T-helper 1 cell (primary cell): ENCODE results near the gene PLCXD1.
"Not testable (repeated sequence)": the region's sequence is repeated elsewhere in the genome, so short reads cannot be mapped to it uniquely, and the experiment has no call there.

Experiments used
- DNase-seq, 5 donors: peaks; one replicate each; pipeline ENCODE4 v3.0.0-alpha.2; 2012 to 2020

PLCXD1 gene

DNA sequence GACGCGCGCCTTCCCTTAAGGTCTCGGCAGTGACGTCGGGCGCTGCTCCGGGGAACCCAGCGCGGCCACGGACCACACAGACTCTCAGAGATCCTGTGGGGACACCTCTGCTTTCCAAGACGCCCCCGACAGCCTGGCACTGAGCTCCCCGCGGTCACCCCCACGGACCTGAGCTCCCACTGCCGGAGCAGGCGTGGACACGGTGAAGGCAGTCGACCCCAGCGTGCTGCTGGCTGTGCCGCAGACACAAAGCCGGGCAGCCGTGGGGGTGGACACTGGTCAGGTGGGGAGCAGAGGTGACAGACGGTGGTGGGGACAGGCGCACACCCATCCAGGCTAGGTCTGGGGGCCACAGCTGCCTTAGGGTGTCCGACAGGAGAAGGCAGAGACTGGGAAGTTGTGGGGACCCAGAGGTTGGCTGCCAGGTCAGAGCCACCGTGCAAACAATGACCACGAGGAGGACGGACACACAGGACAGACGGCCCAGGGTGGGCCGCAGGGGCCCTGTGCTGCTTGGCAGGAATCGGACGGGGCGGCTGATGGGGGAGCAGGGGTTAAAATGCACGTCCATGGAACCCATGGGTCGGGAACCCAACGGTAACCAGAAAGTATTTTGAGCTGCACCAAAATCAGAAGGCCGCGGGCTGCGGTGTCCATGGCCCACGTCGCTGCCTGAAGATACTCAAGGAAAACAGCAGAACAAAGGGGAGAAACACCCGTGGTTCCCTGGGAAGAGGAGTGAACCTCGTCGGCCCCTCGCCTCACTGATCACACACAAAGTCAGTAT lies 54.0 kb downstream of the PLCXD1 start:
- no peak for DNase-seq

GRCh38 chrX:335758-336155 lies 54.6 kb downstream of the PLCXD1 start:
- no peak for DNase-seq

GRCh38 chrX:336227-336626 lies 55.0 kb downstream of the PLCXD1 start:
- DNase-seq: no peak

DNA sequence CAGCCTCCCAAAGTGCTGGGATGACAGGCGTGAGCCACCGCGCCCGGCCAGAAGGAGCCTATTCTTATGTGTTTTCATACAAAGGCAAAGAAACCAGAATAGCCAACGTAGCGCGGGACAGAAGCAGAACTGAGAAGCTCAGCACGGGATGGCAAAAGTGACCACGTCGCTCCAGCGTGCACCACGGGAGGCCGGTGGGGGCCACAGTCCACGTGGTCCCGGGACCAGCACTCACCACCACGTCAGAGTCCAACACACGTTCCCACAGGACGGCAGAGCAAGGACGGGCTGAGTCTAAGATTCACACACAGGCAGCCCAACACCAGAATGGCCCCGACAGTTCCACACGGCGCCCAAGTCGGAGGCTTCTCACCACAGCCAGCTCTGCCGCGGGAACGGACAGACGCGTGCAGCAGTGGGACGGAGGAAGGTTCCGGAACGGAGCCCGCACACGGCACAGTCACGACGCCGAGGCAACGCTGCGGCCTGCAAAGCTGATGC lies 56.2 kb downstream of the PLCXD1 start:
- no peak for DNase-seq

DNA sequence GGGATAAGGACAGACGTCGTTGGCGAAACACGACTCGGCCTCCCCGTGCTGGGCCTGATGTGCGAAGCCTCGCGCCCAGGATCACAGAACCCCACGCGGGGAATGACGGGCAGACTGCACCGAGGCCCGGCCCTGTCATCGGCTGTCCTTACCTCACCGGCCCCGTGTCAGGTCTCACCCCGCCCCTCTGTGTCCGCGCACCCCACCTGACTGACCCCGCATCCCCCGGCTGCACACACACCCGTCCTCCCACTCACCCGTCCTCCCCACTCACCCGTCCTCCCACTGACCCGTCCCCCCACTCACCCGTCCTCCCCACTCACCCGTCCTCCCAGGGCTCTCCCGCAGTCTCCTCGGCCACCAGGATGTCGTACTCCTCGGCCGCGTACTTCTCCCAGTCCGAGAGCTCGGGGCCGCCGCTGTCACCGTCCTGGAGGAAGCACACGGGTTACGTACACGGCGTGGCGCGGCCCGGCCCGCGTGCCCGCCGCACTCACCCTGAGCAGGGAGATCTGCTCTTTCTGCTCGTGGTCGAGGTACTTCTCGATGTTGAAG lies 57.2 kb downstream of the PLCXD1 start:
- DNase-seq: no peak

DNA sequence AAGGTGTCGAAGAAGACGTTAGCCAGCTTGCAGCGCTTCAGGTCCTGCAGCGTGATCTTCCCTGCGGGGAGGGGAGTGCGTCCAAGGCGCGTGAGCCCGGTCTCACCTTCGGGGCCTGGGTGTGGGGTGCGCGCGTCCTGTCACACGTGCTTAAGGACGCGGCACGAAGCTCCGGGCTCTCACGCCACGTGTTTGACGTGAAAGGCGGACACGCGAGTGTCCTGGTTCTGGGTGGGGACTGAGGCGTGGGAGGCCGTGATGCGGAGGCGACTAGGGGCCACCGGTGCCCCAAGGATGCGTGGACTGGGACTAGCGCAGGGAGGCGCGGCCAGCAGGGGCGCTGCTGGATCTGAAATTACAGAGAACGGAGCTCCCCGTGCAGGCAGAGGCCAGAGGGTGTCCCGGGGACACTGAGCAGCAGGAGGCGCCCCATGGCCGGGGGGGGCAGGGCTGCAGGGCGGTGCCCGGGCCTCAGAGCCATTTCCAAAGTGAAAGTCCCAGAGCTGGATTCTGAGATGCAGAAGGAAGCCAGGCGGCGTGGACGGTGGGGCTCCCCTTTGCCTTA lies 57.7 kb downstream of the PLCXD1 start:
- DNase-seq: no peak

DNA sequence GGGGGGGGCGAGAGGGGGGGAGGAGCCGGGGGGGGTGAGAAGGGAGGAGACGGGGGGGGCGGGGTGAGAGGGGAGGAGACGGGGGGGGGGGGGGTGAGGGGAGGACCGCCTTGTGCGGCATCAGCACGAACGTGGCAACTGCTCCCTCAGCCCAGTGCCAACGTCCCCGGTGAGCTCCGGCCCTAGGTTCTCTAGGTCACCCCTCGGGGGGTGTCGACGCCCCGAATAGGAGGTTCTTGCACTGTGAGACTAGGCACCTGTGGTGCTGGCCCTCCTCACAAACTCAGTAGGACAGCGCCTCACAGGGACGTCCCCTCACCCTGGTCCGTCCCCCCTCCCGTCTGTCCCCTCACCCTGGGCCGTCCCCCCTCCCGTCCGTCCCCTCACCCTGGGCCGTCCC lies 58.9 kb downstream of the PLCXD1 start:
- no peak for DNase-seq

DNA sequence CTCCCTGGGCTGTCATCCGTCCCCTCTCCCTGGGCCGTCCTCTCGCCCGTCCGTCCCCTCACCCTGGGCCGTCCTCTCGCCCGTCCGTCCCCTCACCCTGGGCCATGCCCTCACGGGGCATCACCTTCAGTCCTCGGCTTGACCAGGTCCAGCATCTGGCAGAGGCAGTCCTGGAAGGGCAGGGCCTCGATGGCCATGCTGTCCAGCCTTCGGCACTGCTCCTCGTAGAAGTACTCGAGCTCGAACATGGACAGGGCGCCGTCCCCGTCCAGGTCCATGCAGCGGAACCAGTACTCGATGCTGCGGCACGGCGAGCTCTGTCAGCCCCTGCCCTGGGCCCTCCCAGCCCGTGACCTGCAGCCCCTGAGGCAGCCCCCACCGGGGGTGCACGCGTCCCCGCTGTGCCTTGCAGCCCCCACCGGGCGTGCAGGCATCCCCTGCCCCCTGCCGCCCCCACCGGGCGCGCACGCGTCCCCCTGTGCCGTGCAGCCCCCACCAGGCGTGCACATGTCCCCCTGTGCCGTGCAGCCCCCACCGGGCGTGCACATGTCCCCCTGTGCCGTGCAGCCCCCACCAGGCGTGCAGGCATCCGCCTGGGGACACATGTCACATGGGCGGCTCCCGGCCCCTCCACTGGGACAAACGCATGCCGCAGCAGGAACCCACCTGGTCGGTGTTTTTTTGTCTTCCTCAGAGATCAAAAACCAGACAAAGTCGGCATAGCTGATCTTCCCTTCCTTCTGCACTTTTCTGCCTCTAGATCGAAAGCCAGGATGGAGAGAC lies 59.7 kb downstream of the PLCXD1 start:
- DNase-seq: peak in 1 of 5 donors; percentile 3

DNA sequence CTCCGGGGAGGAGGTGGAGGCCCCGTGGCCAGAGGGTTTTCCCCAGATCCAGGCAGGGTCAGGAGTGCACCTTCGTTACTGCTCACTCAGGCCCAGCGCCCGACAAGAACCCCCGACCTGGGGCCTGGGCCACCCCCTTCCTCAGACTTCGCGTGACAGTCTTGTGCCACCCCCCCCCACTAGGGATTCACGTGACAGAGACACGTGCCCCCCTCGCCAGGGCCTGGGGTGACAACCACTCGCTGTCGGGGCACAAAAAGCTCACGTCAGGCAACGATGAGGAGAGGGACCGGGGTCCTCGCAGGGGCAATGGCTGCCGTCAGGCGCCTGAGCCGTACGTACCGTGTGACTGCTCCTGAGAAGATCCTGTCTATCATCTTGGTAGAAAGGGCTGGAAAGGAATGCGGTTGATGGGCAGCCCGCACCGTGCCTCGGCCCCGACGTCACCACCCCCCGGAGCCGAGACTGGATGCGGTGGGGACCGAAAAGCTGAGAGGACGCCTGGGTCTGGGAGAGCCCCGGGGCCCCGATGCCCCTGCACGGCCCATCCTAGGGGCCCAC lies 60.4 kb downstream of the PLCXD1 start:
- peak in 1 of 5 donors; percentile 8 for DNase-seq

GRCh38 chrX:344371-344901 lies 63.3 kb downstream of the PLCXD1 start:
- DNase-seq: peak in 1 of 5 donors; percentile 12

DNA sequence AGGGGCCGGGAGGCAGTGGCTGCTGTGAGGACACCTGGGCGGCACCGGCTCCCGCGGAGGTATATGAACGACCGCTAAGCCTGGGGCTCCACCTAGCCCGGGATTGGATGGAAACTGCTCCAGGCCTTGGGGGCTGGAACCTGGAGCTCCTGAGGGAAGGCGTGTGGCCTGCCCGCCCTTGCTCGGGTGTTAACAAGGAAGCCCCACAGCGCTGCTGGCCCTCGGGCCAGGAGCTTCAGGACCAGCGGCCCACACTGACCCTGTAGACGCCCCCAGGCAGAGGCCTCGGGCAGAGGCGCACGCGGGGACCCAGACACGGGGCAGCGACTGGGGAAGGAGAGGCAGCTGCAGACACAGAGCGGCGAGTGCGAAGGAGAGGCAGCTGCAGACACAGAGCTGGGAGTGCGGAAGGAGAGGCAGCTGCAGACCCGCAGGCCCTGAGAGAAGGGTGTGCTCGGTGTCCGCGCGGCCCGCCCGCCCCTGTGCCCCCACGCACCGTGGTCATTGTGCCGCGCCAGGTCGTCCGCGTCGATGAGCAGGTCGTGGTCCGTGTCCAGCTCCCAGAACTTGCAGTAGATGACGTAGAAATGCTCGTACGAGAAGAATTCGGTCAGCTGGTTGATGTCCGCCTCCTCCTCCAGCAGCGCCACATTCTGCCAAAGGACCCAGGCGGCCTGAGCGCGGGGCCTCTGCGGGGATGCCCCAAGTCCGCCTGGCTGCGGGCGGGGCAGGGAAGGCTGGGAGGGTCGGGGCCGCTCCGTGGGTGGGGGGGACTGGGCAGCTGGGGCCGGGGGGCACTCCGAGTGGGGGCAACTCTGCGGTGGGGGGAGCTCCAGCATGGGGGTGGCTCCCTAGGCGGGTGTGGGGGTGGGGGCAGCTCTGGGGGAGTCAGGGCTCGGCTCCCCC lies 64.1 kb downstream of the PLCXD1 start:
- DNase-seq: peak in 1 of 5 donors; percentile 11

DNA sequence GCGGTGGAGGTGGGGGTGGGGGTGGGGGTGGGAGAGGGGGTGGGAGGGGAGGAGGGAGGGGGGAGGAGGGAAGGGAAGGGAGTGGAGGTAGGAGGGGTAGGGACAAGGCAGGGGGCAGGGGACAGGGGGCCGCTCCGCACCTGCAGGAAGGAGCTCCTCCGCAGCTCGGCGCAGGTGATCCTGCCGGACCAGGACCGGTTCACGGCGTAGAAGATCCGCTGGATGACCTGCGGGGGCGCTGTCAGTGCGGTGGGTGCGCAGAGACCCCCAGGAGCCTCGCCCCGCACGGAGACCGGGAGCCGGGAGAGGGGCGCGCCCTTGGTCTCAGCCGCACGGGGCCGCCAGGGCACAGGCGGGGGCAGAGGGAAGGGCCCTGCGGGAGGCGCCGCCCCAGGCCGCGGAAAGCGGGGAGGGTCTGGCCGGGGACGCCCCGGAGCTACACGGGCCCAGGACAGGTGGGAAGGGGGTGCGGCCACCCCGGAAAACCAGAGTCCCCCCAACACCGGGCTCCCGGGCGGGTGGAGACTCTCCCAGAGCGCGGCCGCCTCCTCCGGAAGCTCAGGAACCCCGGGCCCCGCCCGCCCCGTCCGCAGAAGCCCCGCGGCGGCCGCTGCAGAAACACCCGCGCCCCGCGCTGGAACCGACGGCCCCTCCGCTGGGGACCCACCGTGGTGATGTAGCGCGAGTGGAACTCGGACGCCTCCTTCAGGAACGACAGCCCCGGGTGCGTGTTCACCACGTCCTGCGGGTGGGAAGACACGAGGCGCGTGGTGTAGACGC lies 65.0 kb downstream of the PLCXD1 start:
- peak in 1 of 5 donors; percentile 11 for DNase-seq

DNA sequence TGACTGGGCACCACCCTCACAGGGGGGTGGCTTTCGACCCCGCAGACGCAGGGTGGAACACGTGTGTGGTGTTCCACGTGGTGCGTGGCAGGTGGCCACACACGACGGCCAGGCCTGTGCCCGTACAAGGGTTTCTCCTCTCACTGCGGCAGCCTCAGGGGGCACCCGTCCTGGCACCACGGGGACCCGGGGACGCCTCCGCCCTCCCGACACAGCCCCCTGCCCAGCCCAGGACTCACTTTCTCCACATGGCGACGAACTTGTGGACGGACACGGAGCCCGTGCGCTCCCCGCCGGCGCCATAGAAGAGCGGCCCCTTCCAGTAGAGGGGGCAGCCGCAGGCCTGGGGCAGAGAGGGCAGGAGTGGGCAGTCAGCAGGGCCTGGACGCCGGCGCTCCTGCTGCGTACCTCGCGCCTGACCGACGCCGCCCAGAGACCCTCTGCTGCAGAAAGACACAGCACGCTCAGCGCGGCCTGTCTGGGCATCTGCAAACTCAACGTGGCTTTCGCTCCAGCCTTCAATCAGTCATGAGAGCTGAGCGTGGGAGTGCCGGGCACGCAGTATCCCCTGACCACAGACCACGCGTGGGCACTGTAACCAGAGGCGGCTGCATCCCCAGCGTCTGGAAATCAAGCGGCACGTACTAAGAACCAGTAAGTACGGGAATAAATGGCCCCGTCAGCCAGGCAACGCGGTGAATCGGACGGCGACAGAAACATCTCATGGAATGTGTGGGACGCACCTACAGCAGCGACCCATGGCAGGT lies 66.4 kb downstream of the PLCXD1 start:
- DNase-seq: peak in 1 of 5 donors; percentile 8

DNA sequence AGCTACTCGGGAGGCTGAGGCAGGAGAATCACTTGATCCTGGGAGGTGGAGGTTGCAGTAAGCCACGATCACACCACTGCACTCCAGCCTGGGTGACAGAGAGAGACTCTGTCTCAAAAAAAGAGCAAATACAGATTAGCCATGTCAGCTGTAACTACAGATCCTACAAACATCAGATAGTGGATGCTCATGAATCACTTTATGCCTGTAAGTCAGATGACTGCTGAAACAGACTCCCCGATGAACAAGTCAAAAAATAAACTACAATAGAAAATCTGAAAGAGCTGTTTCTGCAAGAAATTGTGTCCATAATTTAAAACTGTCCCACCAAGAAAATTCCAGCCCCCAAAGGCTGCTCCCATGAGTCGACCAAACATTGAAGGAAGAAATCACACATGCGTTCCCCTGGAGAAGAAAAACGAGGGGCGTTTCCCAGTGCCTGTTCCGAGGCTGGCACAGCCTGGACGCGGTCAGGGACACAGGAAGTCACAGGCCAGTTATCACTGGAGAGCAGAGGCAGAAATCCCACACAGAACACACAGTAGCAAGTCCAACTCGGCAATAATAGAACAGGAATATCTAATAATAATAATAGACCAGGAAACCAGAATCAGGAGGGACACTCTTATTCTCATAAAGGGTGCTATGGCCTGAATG lies 67.4 kb downstream of the PLCXD1 start:
- DNase-seq: no peak

- no peak for DNase-seq
Observed at GRCh38 chrX:349196-349595, 68.0 kb downstream of the PLCXD1 start.

- peak in 1 of 5 donors; percentile 3 for DNase-seq
Observed at GRCh38 chrX:349702-350101, 68.5 kb downstream of the PLCXD1 start.

GRCh38 chrX:350148-350533 lies 69.0 kb downstream of the PLCXD1 start:
- peak in 1 of 5 donors; percentile 0 for DNase-seq

DNA sequence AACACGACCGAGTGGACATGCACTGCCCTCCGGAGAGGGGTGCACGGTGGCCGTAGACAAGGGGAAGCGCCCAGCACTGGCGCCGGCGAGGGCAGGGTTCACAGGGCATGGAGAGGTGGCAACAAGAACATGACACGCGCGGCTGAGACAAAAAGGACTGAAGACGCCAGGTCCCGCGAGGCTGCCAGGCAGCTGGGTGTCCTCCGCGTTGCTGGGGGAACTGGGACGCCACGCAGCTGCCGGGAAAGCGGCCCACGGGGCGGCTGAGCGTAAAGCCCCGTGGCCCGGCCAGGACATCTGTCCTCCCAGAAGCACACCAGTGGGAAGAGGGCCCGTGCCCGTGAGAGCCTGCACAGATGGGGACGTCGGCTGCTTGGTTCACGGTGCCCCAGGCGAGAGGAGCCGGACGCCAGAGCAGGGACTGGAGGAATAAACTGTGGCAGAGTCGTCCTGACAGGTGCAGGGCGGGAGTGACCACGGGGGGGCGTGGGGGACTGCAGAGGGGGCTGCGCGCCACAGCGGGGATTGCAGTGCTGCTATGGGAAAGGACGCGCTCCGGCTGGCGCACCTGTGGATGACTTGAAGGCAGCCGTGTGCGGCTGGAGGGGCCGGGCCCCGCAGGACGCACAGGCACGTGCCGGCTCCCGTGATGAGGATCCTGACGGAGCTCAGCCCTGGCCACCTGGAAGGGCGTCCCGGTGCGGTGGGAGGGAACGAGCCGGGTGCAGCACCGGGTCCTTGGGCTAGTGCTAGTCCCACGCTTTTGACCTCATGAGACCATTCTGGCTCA lies 69.5 kb downstream of the PLCXD1 start:
- peak in 1 of 5 donors; percentile 11 for DNase-seq

DNA sequence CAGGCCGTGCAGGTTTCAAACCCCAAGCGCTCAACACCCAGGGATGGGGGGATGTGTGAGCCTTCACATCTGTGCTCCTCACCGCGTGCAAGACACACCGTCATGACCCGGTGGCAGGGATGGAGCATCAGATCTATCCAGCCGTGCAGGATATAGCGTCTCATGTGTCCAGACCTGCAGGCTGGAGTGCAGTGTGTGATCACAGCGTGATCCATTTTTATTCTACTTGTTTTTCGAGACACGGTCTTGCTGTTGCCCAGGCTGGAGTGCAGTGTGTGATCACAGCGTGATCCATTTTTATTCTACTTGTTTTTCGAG lies 70.1 kb downstream of the PLCXD1 start:
- DNase-seq: not testable (repeated sequence)
